CD14-positive monocyte (primary cell): ENCODE results near the gene DPP6. TPM values are rescaled to one million over a fixed set of nuclear protein-coding genes. Genes with fewer than 3 reads are reported as not detected.

Experiments used
- DNase-seq, 3 donors: peaks; one replicate each; pipeline ENCODE4 v3.0.0-alpha.2; 2011 to 2022
- H2AFZ ChIP-seq: 2 replicates; pipeline ENCODE4 v1.6.0; 2012; ENCODE audit warnings: mild to moderate bottlenecking, low read depth, low read length, inconsistent platforms; ENCODE audit not compliant: insufficient read depth, poor library complexity, severe bottlenecking
- H3K27ac ChIP-seq, 2 donors: 1 replicate in 1 of 2; 2 replicates in 1 of 2; pipeline ENCODE4 v1.5.1; 2012 to 2013; ENCODE audit warnings: low read length in 2 of 2, control low read depth in 1 of 2, inconsistent platforms in 1 of 2, low read depth in 1 of 2, mild to moderate bottlenecking in 1 of 2
- H3K27me3 ChIP-seq, 2 donors: one replicate each; pipeline versions ENCODE4 v1.6.0 to v1.6.1; 2011 to 2013; ENCODE audit warnings: low read length in 2 of 2; ENCODE audit not compliant: control insufficient read depth in 2 of 2, insufficient read depth in 2 of 2
- H3K36me3 ChIP-seq, 2 donors: replicated peaks in 1 of 2; 1 replicate in 1 of 2; 2 replicates in 1 of 2; pipeline versions ENCODE4 v1.5.1 to v1.6.1; 2012 to 2013; ENCODE audit warnings: low read length in 2 of 2, control low read depth in 1 of 2, inconsistent platforms in 1 of 2, mild to moderate bottlenecking in 1 of 2; ENCODE audit not compliant: insufficient read depth in 2 of 2, control insufficient read depth in 1 of 2
- H3K4me1 ChIP-seq, 2 donors: 1 replicate in 1 of 2; 2 replicates in 1 of 2; pipeline versions ENCODE4 v1.5.1 to v1.6.1; 2012 to 2013; ENCODE audit warnings: low read length in 2 of 2, control low read depth in 1 of 2, inconsistent platforms in 1 of 2, mild to moderate bottlenecking in 1 of 2, moderate library complexity in 1 of 2; ENCODE audit not compliant: insufficient read depth in 2 of 2, control insufficient read depth in 1 of 2
- H3K4me2 ChIP-seq: replicated peaks from 2 replicates; pipeline ENCODE3; 2012; ENCODE audit warnings: low read length, moderate library complexity, mild to moderate bottlenecking; ENCODE audit not compliant: poor library complexity, severe bottlenecking; ENCODE audit errors: extremely low read depth
- H3K4me3 ChIP-seq, 3 experiments: fragments of 200-600 bp in 1 of 3; sonication (generic) in 1 of 3; replicated peaks in 1 of 3; 1 replicate in 2 of 3; 2 replicates in 1 of 3; pipeline ENCODE4 v1.5.1; 2011 to 2013; ENCODE audit warnings: low read length in 3 of 3, mild to moderate bottlenecking in 3 of 3, control low read depth in 2 of 3, low read depth in 2 of 3, inconsistent platforms in 1 of 3, moderate library complexity in 1 of 3
- H3K79me2 ChIP-seq: 2 replicates; pipeline ENCODE4 v1.6.0; 2012; ENCODE audit warnings: mild to moderate bottlenecking, control low read depth, inconsistent platforms, low read length, moderate library complexity; ENCODE audit not compliant: insufficient read depth
- H3K9ac ChIP-seq: 2 replicates; pipeline ENCODE4 v1.6.0; 2017; ENCODE audit warnings: low read length, mild to moderate bottlenecking; ENCODE audit not compliant: insufficient read depth, poor library complexity, severe bottlenecking
- H3K9me3 ChIP-seq, 2 donors: replicated peaks in 1 of 2; 1 replicate in 1 of 2; 2 replicates in 1 of 2; pipeline versions ENCODE4 v1.5.1 to v1.6.1; 2012 to 2013; ENCODE audit warnings: low read length in 2 of 2, control low read depth in 1 of 2; ENCODE audit not compliant: control insufficient read depth in 1 of 2, insufficient read depth in 1 of 2
- H4K20me1 ChIP-seq: 2 replicates; pipeline ENCODE4 v1.6.0; 2012; ENCODE audit warnings: mild to moderate bottlenecking, low read length, control low read depth, moderate library complexity; ENCODE audit not compliant: insufficient read depth
- H3K27ac Mint-ChIP-seq, 7 donors: one replicate each; pipeline ENCODE4 v1.8.0; 2020; ENCODE audit warnings: mild to moderate bottlenecking in 7 of 7, mixed read lengths in 7 of 7, moderate library complexity in 6 of 7, inconsistent platforms in 2 of 7
- H3K27me3 Mint-ChIP-seq, 3 donors: one replicate each; pipeline ENCODE4 v1.8.0; 2021 to 2022; ENCODE audit warnings: low read depth in 3 of 3, mild to moderate bottlenecking in 3 of 3, mixed read lengths in 3 of 3, moderate library complexity in 3 of 3, inconsistent platforms in 1 of 3
- H3K36me3 Mint-ChIP-seq, 2 donors: one replicate each; pipeline ENCODE4 v1.8.0; 2020; ENCODE audit warnings: mixed read lengths in 2 of 2, inconsistent platforms in 1 of 2, mild to moderate bottlenecking in 1 of 2
- H3K4me1 Mint-ChIP-seq: one replicate; pipeline ENCODE4 v1.8.0; 2020; ENCODE audit warnings: mild to moderate bottlenecking, mixed read lengths
- H3K4me3 Mint-ChIP-seq, 2 donors: one replicate each; pipeline ENCODE4 v1.8.0; 2020; ENCODE audit warnings: mild to moderate bottlenecking in 2 of 2, mixed read lengths in 2 of 2, moderate library complexity in 1 of 2
- H3K9me3 Mint-ChIP-seq, 7 donors: one replicate each; pipeline ENCODE4 v1.8.0; 2020 to 2022; ENCODE audit warnings: mixed read lengths in 7 of 7, mild to moderate bottlenecking in 6 of 7, moderate library complexity in 6 of 7, inconsistent platforms in 2 of 7
- CTCF ChIP-seq: fragments of 200-600 bp; IDR thresholded peaks from one replicate; pipeline ENCODE4 v1.8.0; 2022; ENCODE audit warnings: antibody characterized with exemption, mild to moderate bottlenecking
- whole genome bisulfite sequencing: methylation state at CpG from one replicate; pipeline ENCODE4 v1.1.5; 2013; ENCODE audit warnings: missing lambda C conversion rate; ENCODE audit not compliant: insufficient coverage; 5-methylcytosine and 5-hydroxymethylcytosine counted together
- intact Hi-C, 2 donors: fragments of 100-400 bp; cut with micrococcal nuclease; formaldehyde crosslinking; loops; one replicate each; pipeline versions ENCODE4 v1.15.0 to v1.15.1; 2023
- polyA plus RNA-seq, 3 donors: library from polyadenylated mRNA; depleted of rRNA in 1 of 3; unstranded in 2 of 3; stranded (reverse) in 1 of 3; fragments of 300-500 nt in 2 of 3; fragments of >200 nt in 1 of 3; fragmentation: Illumina TruSeq in 2 of 3; gene quantifications; 1 replicate in 2 of 3; 2 replicates in 1 of 3; pipeline ENCODE4 v1.2.3, GENCODE V29; 2012 to 2021

Gene DPP6
- polyA plus RNA-seq, 3 donors: not detected

GRCh38 chr7:154844955-154845354 is 792.8 kb downstream of the DPP6 start:
- Histone ChIP-seq H3K4me3 (no peak overlapping the region), H2AFZ (no peak overlapping the region), H3K4me2 (no peak overlapping the region), H3K4me1 (no peaks in the 10 kb centered on the region), H3K27me3 (no peaks in the 10 kb centered on the region), H4K20me1 (no peaks in the 10 kb centered on the region), H3K79me2 (no peaks in the 10 kb centered on the region), H3K27ac (no peak overlapping the region), H3K9ac (no peak overlapping the region), H3K9me3 (no peaks in the 10 kb centered on the region), H3K36me3 (no peaks in the 10 kb centered on the region)
- H3K27me3 Mint-ChIP-seq: peaks cover 2 to 9% (median 8%) of the 10 kb centered on the region in 3 donors
- 86% methylated on average over 1 of the region's 5 CpGs for WGBS
- H3K9me3 Mint-ChIP-seq: peaks cover 0 to 5% (median 0%) of the 10 kb centered on the region in 7 donors
- no peak overlapping the region for H3K4me3 Mint-ChIP-seq
- no peaks in the 10 kb centered on the region for H3K4me1 Mint-ChIP-seq
- intact Hi-C loops: no loop called here
- no peak for TF ChIP-seq CTCF
- H3K27ac Mint-ChIP-seq: no peak overlapping the region
- no peak for DNase-seq
- no peaks in the 10 kb centered on the region for H3K36me3 Mint-ChIP-seq

- DNase-seq: no peak
- no peak for TF ChIP-seq CTCF
- no CpG with 5 or more reads among the region's 2 CpGs for WGBS
Observed at GRCh38 chr7:154848464-154848863, 796.3 kb downstream of the DPP6 start.

More at GRCh38 chr7:154848464-154848863, 796.3 kb downstream of the DPP6 start:
- H3K36me3 ChIP-seq: no peaks in the 10 kb centered on the region
- H3K4me1 Mint-ChIP-seq: no peaks in the 10 kb centered on the region
- H3K27me3 ChIP-seq: no peaks in the 10 kb centered on the region
- no peaks in the 10 kb centered on the region for H4K20me1 ChIP-seq
- peaks cover 8 to 13% of the 10 kb centered on the region in 2 donors for H3K9me3 ChIP-seq
- H3K4me1 ChIP-seq: no peaks in the 10 kb centered on the region
- no peak overlapping the region for H3K27ac ChIP-seq
- H2AFZ ChIP-seq: no peak overlapping the region
- peaks cover 0 to 4% (median 2%) of the 10 kb centered on the region in 3 donors for H3K27me3 Mint-ChIP-seq
- H3K4me2 ChIP-seq: no peak overlapping the region
- intact Hi-C loops: no loop called here
- no peak overlapping the region for H3K9ac ChIP-seq
- H3K9me3 Mint-ChIP-seq: peaks cover 2 to 17% (median 6%) of the 10 kb centered on the region in 7 donors
- no peaks in the 10 kb centered on the region for H3K36me3 Mint-ChIP-seq
- no peaks in the 10 kb centered on the region for H3K79me2 ChIP-seq
- no peak overlapping the region for H3K4me3 ChIP-seq
- no peak overlapping the region for H3K27ac Mint-ChIP-seq
- no peak overlapping the region for H3K4me3 Mint-ChIP-seq
